Stomach (tissue), 4 donors: Measurements from ENCODE around the gene CFTR.

Source experiments
- EP300 ChIP-seq: sonication (generic); formaldehyde crosslinking; IDR thresholded peaks from one replicate; pipeline ENCODE4 v1.6.1; 2017; ENCODE audit warnings: antibody characterized with exemption
- POLR2A ChIP-seq, 4 donors: fragments of 450-650 bp; IDR thresholded peaks; one replicate each; pipeline ENCODE4 v1.6.1; 2016; ENCODE audit warnings: antibody characterized with exemption in 4 of 4, control low read depth in 2 of 4, mild to moderate bottlenecking in 1 of 4, moderate library complexity in 1 of 4

DNA sequence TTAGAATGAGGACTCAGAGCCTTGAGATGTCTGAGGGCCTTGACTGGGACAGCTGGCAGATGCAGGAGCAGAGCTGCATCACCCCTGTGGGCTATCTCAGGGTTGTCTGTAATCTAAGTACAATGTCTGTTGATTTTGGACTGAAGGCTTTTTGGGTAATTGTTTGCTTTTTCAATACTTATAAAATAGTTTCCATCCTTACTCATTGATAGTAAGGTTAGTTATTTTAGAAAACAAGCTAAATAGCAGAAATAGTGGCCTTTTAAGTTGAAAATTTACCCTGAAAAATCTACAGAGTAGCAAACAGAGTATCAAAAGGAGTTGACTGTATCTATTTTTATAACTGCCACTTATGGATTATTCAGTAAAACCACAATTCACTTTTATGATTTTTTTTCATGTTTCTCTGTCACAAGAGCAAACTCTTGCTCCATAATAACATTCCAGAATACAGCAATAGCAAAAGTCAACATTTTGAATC, 179.7 kb downstream of the CFTR start:
- TF ChIP-seq POLR2A (IDR thresholded peaks at IDR 0.05) (no peak), EP300 (no peak)
